Measurements from ENCODE around the gene EXOC4.

Gene EXOC4

DNA sequence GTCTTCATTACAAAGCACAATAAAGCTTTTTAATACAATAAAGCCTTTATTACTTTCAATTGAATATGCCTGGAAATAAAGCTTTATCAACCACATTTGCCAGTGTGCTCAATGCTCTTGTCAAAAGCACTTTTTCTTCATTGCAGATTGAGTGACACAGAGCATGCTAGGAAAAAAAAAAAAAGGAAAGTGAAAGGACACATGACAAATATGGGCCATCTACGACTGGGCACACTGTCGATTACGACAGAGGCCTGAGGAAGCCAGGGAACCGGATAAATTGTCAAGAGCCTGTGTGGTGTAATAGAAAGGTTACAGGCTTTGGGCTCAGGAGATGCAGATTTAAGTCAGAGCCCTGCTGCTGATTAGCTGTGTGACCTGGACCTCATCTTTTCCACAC is 789.4 kb downstream of the EXOC4 start:
- H3K27ac ChIP-seq (ENCODE audit: low read depth, low read length) = no peak overlapping the region
- H3K36me3 ChIP-seq (ENCODE audit: control insufficient read depth in 5 of 5, insufficient read depth in 5 of 5, low read length in 5 of 5) = peaks cover 0 to 9% (median 0%) of the 10 kb centered on the region in 5 donors
- no peak overlapping the region for H3K9ac ChIP-seq (ENCODE audit: low read length in 5 of 5)
- no peak overlapping the region for H3K4me3 ChIP-seq (ENCODE audit: low read depth in 1 of 5, low read length in 5 of 5)
- no peaks in the 10 kb centered on the region for H3K4me1 ChIP-seq (ENCODE audit: control insufficient read depth in 5 of 5, insufficient read depth in 5 of 5, low read length in 5 of 5)
- H3K27me3 ChIP-seq (ENCODE audit: control insufficient read depth in 5 of 5, insufficient read depth in 4 of 5, low read length in 5 of 5) = no peaks in the 10 kb centered on the region
- H3K9me3 ChIP-seq (ENCODE audit: control insufficient read depth in 5 of 5, low read length in 5 of 5) = no peaks in the 10 kb centered on the region

DNA sequence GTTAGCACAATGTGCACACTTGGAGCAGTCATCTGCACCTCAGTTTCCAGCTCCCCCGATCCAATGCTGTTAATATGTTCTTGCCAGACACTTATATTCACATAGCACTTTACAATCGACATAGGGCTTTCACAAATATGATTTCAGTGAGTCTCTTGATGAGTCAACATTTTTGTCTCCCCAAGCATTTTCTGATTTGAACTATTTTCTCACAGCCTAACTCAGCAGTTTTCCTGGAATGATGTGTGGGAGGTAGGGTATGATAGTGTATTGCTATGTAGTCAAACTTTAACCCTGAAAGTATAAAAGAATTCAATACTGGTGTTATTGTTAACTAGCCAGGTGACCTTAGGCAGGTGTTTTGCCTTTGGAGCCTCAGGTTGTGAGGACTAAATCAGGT is 791.8 kb downstream of the EXOC4 start:
- no peak overlapping the region for H3K27ac ChIP-seq (ENCODE audit: low read depth, low read length)

DNA sequence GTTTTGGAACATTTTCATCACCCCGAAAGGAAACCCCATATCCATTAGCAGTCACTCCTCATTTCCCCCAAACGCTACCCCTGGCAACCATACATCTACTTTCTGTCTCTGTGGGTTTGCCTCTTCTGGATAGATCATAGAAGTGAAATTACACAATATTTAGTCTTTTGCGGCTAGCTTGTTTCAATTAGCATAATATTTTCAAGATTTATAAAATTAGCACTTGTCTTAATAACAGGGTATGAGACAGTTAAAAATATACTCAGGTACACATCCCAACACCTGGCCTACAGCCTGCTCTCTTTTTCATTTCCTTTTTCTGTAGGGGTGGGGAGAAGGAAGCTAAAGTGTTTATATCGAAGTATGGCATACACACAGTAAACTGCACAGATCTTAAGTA is 792.8 kb downstream of the EXOC4 start:
- Histone ChIP-seq H3K27me3 (ENCODE audit: control insufficient read depth in 5 of 5, insufficient read depth in 4 of 5, low read length in 5 of 5) (no peaks in the 10 kb centered on the region), H3K4me3 (ENCODE audit: low read depth in 1 of 5, low read length in 5 of 5) (no peak overlapping the region), H3K4me1 (ENCODE audit: control insufficient read depth in 5 of 5, insufficient read depth in 5 of 5, low read length in 5 of 5) (no peaks in the 10 kb centered on the region), H3K27ac (ENCODE audit: low read depth, low read length) (no peak overlapping the region), H3K9ac (ENCODE audit: low read length in 5 of 5) (no peak overlapping the region), H3K36me3 (ENCODE audit: control insufficient read depth in 5 of 5, insufficient read depth in 5 of 5, low read length in 5 of 5) (peaks cover 0 to 9% (median 0%) of the 10 kb centered on the region in 5 donors), H3K9me3 (ENCODE audit: control insufficient read depth in 5 of 5, low read length in 5 of 5) (no peaks in the 10 kb centered on the region)

More for the DNA sequence above, 791.8 kb downstream of the EXOC4 start:
- no peak overlapping the region for H3K9ac ChIP-seq (ENCODE audit: low read length in 5 of 5)
- H3K27me3 ChIP-seq (ENCODE audit: control insufficient read depth in 5 of 5, insufficient read depth in 4 of 5, low read length in 5 of 5) = no peaks in the 10 kb centered on the region
- no peaks in the 10 kb centered on the region for H3K4me1 ChIP-seq (ENCODE audit: control insufficient read depth in 5 of 5, insufficient read depth in 5 of 5, low read length in 5 of 5)
- no peaks in the 10 kb centered on the region for H3K9me3 ChIP-seq (ENCODE audit: control insufficient read depth in 5 of 5, low read length in 5 of 5)
- peaks cover 0 to 9% (median 0%) of the 10 kb centered on the region in 5 donors for H3K36me3 ChIP-seq (ENCODE audit: control insufficient read depth in 5 of 5, insufficient read depth in 5 of 5, low read length in 5 of 5)
- no peak overlapping the region for H3K4me3 ChIP-seq (ENCODE audit: low read depth in 1 of 5, low read length in 5 of 5)

DNA sequence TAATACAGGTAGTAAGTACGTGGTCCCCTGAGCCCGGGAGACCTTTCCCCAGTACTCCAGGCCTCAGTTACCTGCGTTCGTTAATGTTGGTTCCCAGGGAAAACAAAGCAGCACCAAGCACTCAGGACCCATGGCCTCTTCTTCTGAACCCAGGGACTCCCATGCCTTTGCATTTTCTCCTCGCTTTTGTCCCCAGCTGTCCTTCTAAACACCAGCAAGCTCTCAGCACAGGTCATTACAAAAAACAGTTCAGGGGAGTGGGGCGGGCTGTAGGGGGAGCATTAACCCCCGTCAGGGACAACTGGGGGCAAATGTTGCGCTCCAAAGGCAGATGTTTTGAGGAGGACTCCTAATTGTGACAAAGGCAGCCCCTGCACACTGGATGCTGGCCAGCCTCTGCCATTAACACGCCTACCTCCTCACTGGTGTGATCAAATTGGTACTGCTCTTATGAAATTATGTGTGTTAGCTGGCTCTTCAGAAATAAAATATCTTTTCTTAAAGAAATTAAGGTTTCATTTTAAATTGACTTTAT is 793.8 kb downstream of the EXOC4 start:
- Histone ChIP-seq H3K27ac (ENCODE audit: low read depth, low read length) (no peak overlapping the region), H3K27me3 (ENCODE audit: control insufficient read depth in 5 of 5, insufficient read depth in 4 of 5, low read length in 5 of 5) (no peaks in the 10 kb centered on the region), H3K9me3 (ENCODE audit: control insufficient read depth in 5 of 5, low read length in 5 of 5) (no peaks in the 10 kb centered on the region), H3K36me3 (ENCODE audit: control insufficient read depth in 5 of 5, insufficient read depth in 5 of 5, low read length in 5 of 5) (peaks cover 0 to 9% (median 0%) of the 10 kb centered on the region in 5 donors), H3K9ac (ENCODE audit: low read length in 5 of 5) (no peak overlapping the region), H3K4me3 (ENCODE audit: low read depth in 1 of 5, low read length in 5 of 5) (no peak overlapping the region), H3K4me1 (ENCODE audit: control insufficient read depth in 5 of 5, insufficient read depth in 5 of 5, low read length in 5 of 5) (no peaks in the 10 kb centered on the region)

DNA sequence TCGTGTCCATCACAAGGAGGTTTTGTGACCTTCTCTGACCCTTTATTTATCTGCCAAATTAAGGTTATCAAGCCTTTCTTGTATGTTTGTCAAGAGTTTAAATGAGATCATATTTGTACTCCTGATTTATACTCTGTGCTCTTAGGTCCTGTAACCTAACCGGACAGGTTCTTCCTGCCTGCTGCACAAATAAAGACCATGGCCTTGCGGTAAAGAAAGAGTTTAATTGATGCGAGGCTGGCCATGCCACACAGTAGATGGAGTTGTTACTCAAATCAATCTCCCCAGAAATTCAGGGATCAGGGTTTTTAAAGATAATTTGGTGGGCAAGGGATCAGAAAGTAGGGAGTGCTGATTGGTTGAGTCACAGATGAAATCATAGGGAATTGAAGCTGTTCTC is 794.8 kb downstream of the EXOC4 start:
- Histone ChIP-seq H3K9ac (ENCODE audit: low read length in 5 of 5) (no peak overlapping the region), H3K27ac (ENCODE audit: low read depth, low read length) (no peak overlapping the region), H3K9me3 (ENCODE audit: control insufficient read depth in 5 of 5, low read length in 5 of 5) (no peaks in the 10 kb centered on the region), H3K36me3 (ENCODE audit: control insufficient read depth in 5 of 5, insufficient read depth in 5 of 5, low read length in 5 of 5) (peaks cover 0 to 9% (median 0%) of the 10 kb centered on the region in 5 donors), H3K4me1 (ENCODE audit: control insufficient read depth in 5 of 5, insufficient read depth in 5 of 5, low read length in 5 of 5) (no peaks in the 10 kb centered on the region), H3K27me3 (ENCODE audit: control insufficient read depth in 5 of 5, insufficient read depth in 4 of 5, low read length in 5 of 5) (no peaks in the 10 kb centered on the region), H3K4me3 (ENCODE audit: low read depth in 1 of 5, low read length in 5 of 5) (no peak overlapping the region)

DNA sequence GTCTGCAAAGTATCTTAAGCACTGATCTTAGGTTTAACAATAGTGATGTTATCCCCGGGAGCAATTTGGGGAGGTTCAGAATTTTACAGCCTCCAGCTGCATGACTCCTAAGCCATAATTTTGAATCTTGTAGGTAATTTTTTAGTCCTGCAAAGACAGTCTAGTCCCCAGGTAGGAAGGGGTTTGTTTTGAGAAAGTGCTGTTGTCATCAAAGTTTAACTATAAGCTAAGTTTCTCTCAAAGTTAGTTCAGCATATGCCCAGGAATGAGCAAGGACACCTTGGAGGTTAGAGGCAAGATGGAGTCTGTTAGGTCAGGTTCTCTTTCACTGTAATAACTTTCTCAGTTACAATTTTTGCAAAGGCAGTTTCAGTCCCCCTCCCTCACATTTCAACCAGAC is 795.3 kb downstream of the EXOC4 start:
- Histone ChIP-seq H3K27me3 (ENCODE audit: control insufficient read depth in 5 of 5, insufficient read depth in 4 of 5, low read length in 5 of 5) (no peaks in the 10 kb centered on the region), H3K9me3 (ENCODE audit: control insufficient read depth in 5 of 5, low read length in 5 of 5) (no peaks in the 10 kb centered on the region), H3K4me1 (ENCODE audit: control insufficient read depth in 5 of 5, insufficient read depth in 5 of 5, low read length in 5 of 5) (no peaks in the 10 kb centered on the region), H3K4me3 (ENCODE audit: low read depth in 1 of 5, low read length in 5 of 5) (no peak overlapping the region), H3K27ac (ENCODE audit: low read depth, low read length) (no peak overlapping the region), H3K36me3 (ENCODE audit: control insufficient read depth in 5 of 5, insufficient read depth in 5 of 5, low read length in 5 of 5) (peaks cover 0 to 9% (median 0%) of the 10 kb centered on the region in 5 donors), H3K9ac (ENCODE audit: low read length in 5 of 5) (no peak overlapping the region)

DNA sequence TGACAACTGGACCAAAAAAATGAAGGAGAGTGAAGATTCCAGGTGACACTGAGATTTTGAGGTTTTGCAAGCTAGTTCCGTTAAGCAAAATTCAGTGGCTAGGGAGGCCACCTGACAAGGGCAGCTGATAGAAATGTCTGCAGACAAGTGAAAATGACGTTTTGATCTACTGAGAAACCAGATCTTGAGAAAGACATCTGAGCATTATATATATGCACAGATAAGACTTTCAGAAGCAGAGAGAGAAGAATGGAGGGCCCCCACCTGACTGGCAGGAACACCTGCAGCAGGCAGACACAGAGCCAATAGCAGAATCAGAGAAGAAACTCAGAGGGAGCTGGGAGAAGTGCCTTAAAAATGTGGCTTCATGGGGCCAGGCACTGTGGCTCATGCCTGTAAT is 798.1 kb downstream of the EXOC4 start:
- Histone ChIP-seq H3K27ac (ENCODE audit: low read depth, low read length) (no peak overlapping the region), H3K9ac (ENCODE audit: low read length in 5 of 5) (no peak overlapping the region), H3K9me3 (ENCODE audit: control insufficient read depth in 5 of 5, low read length in 5 of 5) (no peaks in the 10 kb centered on the region), H3K36me3 (ENCODE audit: control insufficient read depth in 5 of 5, insufficient read depth in 5 of 5, low read length in 5 of 5) (no peaks in the 10 kb centered on the region), H3K27me3 (ENCODE audit: control insufficient read depth in 5 of 5, insufficient read depth in 4 of 5, low read length in 5 of 5) (no peaks in the 10 kb centered on the region), H3K4me3 (ENCODE audit: low read depth in 1 of 5, low read length in 5 of 5) (no peak overlapping the region), H3K4me1 (ENCODE audit: control insufficient read depth in 5 of 5, insufficient read depth in 5 of 5, low read length in 5 of 5) (no peaks in the 10 kb centered on the region)

DNA sequence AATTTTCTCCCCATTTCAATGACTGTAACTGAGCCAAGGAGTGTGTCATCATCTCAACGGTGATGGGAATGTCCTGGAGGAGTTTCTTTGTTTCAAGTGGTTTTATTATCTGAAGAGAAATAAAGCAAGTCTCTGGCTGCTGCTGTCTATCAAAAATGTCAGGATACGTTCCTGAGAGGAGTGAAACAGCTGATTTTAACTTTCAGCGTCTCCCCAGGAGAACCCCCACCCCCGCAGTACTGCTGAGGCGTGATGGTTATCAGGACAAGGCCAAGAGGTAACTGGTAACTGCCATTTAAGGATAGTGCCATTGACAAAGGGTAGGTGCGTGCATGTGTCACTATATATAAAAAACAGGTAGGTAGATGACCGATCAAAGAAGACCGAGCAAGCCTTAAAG is 803.9 kb downstream of the EXOC4 start:
- Histone ChIP-seq H3K27me3 (ENCODE audit: control insufficient read depth in 5 of 5, insufficient read depth in 4 of 5, low read length in 5 of 5) (no peaks in the 10 kb centered on the region), H3K9me3 (ENCODE audit: control insufficient read depth in 5 of 5, low read length in 5 of 5) (no peaks in the 10 kb centered on the region), H3K4me3 (ENCODE audit: low read depth in 1 of 5, low read length in 5 of 5) (no peak overlapping the region), H3K36me3 (ENCODE audit: control insufficient read depth in 5 of 5, insufficient read depth in 5 of 5, low read length in 5 of 5) (no peaks in the 10 kb centered on the region), H3K9ac (ENCODE audit: low read length in 5 of 5) (no peak overlapping the region), H3K27ac (ENCODE audit: low read depth, low read length) (no peak overlapping the region), H3K4me1 (ENCODE audit: control insufficient read depth in 5 of 5, insufficient read depth in 5 of 5, low read length in 5 of 5) (no peaks in the 10 kb centered on the region)

DNA sequence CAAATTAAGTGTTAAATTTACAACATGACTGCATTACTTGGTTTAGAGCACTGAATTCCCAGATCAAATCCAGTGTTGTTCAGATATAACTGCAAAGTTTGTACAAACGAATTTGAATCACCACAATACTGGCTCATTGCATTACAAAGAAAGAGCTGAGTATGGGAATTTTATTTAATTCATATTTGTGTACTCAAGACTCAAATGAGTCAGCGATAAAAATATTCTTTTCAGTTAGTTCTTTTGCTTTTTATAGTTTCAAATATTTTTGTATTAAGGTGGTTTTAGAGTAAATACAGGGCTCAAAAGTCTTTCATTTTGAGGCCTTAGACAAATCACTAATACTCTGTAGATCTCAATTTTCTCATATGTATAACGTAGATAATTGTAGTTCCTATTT is 805.6 kb downstream of the EXOC4 start:
- Histone ChIP-seq H3K4me3 (ENCODE audit: low read depth in 1 of 5, low read length in 5 of 5) (no peak overlapping the region), H3K9ac (ENCODE audit: low read length in 5 of 5) (no peak overlapping the region), H3K27ac (ENCODE audit: low read depth, low read length) (no peak overlapping the region), H3K4me1 (ENCODE audit: control insufficient read depth in 5 of 5, insufficient read depth in 5 of 5, low read length in 5 of 5) (no peaks in the 10 kb centered on the region), H3K27me3 (ENCODE audit: control insufficient read depth in 5 of 5, insufficient read depth in 4 of 5, low read length in 5 of 5) (no peaks in the 10 kb centered on the region), H3K9me3 (ENCODE audit: control insufficient read depth in 5 of 5, low read length in 5 of 5) (no peaks in the 10 kb centered on the region), H3K36me3 (ENCODE audit: control insufficient read depth in 5 of 5, insufficient read depth in 5 of 5, low read length in 5 of 5) (peaks cover 0 to 4% (median 2%) of the 10 kb centered on the region in 5 donors)

DNA sequence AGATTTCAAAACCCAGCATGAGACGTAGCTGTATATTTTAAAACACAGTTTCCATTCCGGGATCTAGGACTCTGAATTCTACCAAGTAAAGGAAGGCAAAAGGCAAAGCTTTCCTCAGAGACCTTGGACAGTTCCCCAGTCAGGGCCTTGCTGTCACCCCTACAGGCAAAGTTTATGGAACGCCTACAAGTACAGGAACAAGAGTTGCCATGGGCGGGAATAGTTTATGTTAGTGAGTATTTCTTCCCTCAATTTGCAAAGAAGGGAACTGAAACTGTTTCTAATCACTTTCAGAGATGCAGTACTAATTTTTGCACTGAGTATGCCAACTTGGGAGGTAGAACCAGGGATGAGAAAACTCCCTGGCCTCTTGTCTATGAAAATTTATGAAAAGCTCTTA is 806.1 kb downstream of the EXOC4 start:
- Histone ChIP-seq H3K27ac (ENCODE audit: low read depth, low read length) (no peak overlapping the region), H3K9ac (ENCODE audit: low read length in 5 of 5) (no peak overlapping the region), H3K36me3 (ENCODE audit: control insufficient read depth in 5 of 5, insufficient read depth in 5 of 5, low read length in 5 of 5) (peaks cover 0 to 4% (median 4%) of the 10 kb centered on the region in 5 donors), H3K4me1 (ENCODE audit: control insufficient read depth in 5 of 5, insufficient read depth in 5 of 5, low read length in 5 of 5) (no peaks in the 10 kb centered on the region), H3K27me3 (ENCODE audit: control insufficient read depth in 5 of 5, insufficient read depth in 4 of 5, low read length in 5 of 5) (no peaks in the 10 kb centered on the region), H3K9me3 (ENCODE audit: control insufficient read depth in 5 of 5, low read length in 5 of 5) (no peaks in the 10 kb centered on the region), H3K4me3 (ENCODE audit: low read depth in 1 of 5, low read length in 5 of 5) (no peak overlapping the region)

DNA sequence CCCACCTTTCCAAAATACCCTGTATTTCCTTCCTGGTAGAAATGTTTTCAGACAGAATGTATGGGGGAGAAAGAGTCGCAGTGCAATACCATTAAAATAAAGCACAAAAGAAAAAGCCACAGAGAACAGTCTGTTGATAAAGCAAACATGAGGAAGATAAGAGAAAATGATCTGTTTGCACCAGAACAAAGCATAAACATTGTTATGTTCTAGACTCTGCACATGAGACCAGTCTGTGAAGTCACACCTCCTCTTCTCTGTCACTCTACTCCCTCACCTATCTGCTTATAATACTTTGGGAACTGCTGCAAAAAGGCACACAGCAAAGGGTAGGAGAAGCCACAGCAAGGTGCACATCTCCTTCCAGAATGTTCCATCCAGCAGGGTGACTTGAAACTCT is 807.0 kb downstream of the EXOC4 start:
- no peaks in the 10 kb centered on the region for H3K9me3 ChIP-seq (ENCODE audit: control insufficient read depth in 5 of 5, low read length in 5 of 5)
- H3K4me1 ChIP-seq (ENCODE audit: control insufficient read depth in 5 of 5, insufficient read depth in 5 of 5, low read length in 5 of 5) = no peaks in the 10 kb centered on the region
- H3K36me3 ChIP-seq (ENCODE audit: control insufficient read depth in 5 of 5, insufficient read depth in 5 of 5, low read length in 5 of 5) = peaks cover 2 to 8% (median 7%) of the 10 kb centered on the region in 5 donors
- no peak overlapping the region for H3K27ac ChIP-seq (ENCODE audit: low read depth, low read length)
- H3K4me3 ChIP-seq (ENCODE audit: low read depth in 1 of 5, low read length in 5 of 5) = no peak overlapping the region
- H3K9ac ChIP-seq (ENCODE audit: low read length in 5 of 5) = no peak overlapping the region
- H3K27me3 ChIP-seq (ENCODE audit: control insufficient read depth in 5 of 5, insufficient read depth in 4 of 5, low read length in 5 of 5) = no peaks in the 10 kb centered on the region

Measured in subcutaneous abdominal adipose tissue (tissue), 5 donors.